DOHH2 (cell line): Measurements from ENCODE around the gene SMAD7.

ENCODE experiments used
- H3F3A ChIP-seq: fragments of 200-600 bp; sonication (generic), shearing (Covaris generic); 2 replicates; pipeline ENCODE4 v1.6.0; 2016; ENCODE audit warnings: antibody characterized with exemption, mild to moderate bottlenecking; ENCODE audit not compliant: control insufficient read depth, insufficient read depth
- H3K27ac ChIP-seq: fragments of 200-600 bp; sonication (generic); 2 replicates; pipeline ENCODE4 v1.5.1; 2014; ENCODE audit warnings: low read depth, mild to moderate bottlenecking, low read length, moderate library complexity
- H3K27me3 ChIP-seq: fragments of 200-600 bp; sonication (generic); 2 replicates; pipeline ENCODE4 v1.6.1; 2014; ENCODE audit warnings: mild to moderate bottlenecking, low read length, mixed read lengths; ENCODE audit not compliant: control insufficient read depth
- H3K36me3 ChIP-seq: fragments of 200-600 bp; sonication (generic); 2 replicates; pipeline ENCODE4 v1.6.1; 2014; ENCODE audit warnings: mild to moderate bottlenecking, low read length, moderate library complexity, mixed read lengths; ENCODE audit not compliant: control insufficient read depth
- H3K4me1 ChIP-seq: fragments of 200-600 bp; sonication (generic); 2 replicates; pipeline ENCODE4 v1.6.1; 2014; ENCODE audit warnings: mild to moderate bottlenecking, low read length, mixed read lengths; ENCODE audit not compliant: control insufficient read depth
- H3K4me2 ChIP-seq: fragments of 200-600 bp; sonication (generic); 2 replicates; pipeline ENCODE4 v1.6.0; 2014; ENCODE audit warnings: mild to moderate bottlenecking, low read length, moderate library complexity
- H3K4me3 ChIP-seq: fragments of 200-600 bp; sonication (generic); 2 replicates; pipeline ENCODE4 v1.5.1; 2014; ENCODE audit warnings: mild to moderate bottlenecking, low read length, mixed read lengths
- H3K79me2 ChIP-seq: fragments of 200-600 bp; sonication (generic); 2 replicates; pipeline ENCODE4 v1.6.1; 2014; ENCODE audit warnings: mild to moderate bottlenecking, low read length, mixed read lengths; ENCODE audit not compliant: control insufficient read depth
- H3K9me2 ChIP-seq: fragments of 200-600 bp; sonication (generic); replicated peaks from 2 replicates; pipeline ENCODE4 v1.6.1; 2014; ENCODE audit warnings: mild to moderate bottlenecking, low read length, mixed read lengths; ENCODE audit not compliant: control insufficient read depth
- H3K9me3 ChIP-seq: fragments of 200-600 bp; sonication (generic); 2 replicates; pipeline ENCODE4 v1.6.1; 2014; ENCODE audit warnings: antibody characterized with exemption, low read length, mixed read lengths; ENCODE audit not compliant: control insufficient read depth, insufficient read depth
- H4K20me1 ChIP-seq: fragments of 200-600 bp; sonication (generic); 2 replicates; pipeline ENCODE4 v1.6.0; 2014; ENCODE audit warnings: low read depth, mild to moderate bottlenecking, antibody characterized with exemption, low read length, moderate library complexity; ENCODE audit not compliant: control insufficient read depth, insufficient read depth
- CTCF ChIP-seq: fragments of 200-600 bp; sonication (generic); IDR thresholded peaks from one replicate; pipeline ENCODE4 v1.5.1; 2014; ENCODE audit warnings: antibody characterized with exemption, mild to moderate bottlenecking, low read depth, low read length; ENCODE audit not compliant: poor library complexity, severe bottlenecking
- EZH2phosphoT487 ChIP-seq: fragments of 200-600 bp; sonication (generic); IDR thresholded peaks from 2 replicates; pipeline ENCODE4 v1.6.1; 2017; ENCODE audit warnings: borderline replicate concordance, mild to moderate bottlenecking, antibody characterized with exemption, low read length, moderate library complexity, mixed read lengths

The SMAD7 gene

GRCh38 chr18:48877941-48878340 is 72.8 kb downstream of the SMAD7 start:
- Histone ChIP-seq H3K79me2 (no peaks in the 10 kb centered on the region), H3K9me2 (no peaks in the 10 kb centered on the region), H3K4me3 (no peak overlapping the region), H3K27me3 (0 out of 2 replicates have a peak, but pooled peaks cover 3% of the 10 kb centered on the region), H3K36me3 (no peaks in the 10 kb centered on the region), H3K4me2 (no peak overlapping the region), H3F3A (no peaks in the 10 kb centered on the region), H3K9me3 (no peaks in the 10 kb centered on the region), H4K20me1 (no peaks in the 10 kb centered on the region), H3K4me1 (no peaks in the 10 kb centered on the region), H3K27ac (no peak overlapping the region)
- TF ChIP-seq EZH2phosphoT487 = no peak
- no peak for TF ChIP-seq CTCF

- Histone ChIP-seq H3K4me2 (no peak overlapping the region), H3K79me2 (no peaks in the 10 kb centered on the region), H3K36me3 (no peaks in the 10 kb centered on the region), H3K27ac (no peak overlapping the region), H3K4me1 (no peaks in the 10 kb centered on the region), H3K9me3 (no peaks in the 10 kb centered on the region), H4K20me1 (no peaks in the 10 kb centered on the region), H3K9me2 (no peaks in the 10 kb centered on the region), H3K4me3 (no peak overlapping the region), H3F3A (no peaks in the 10 kb centered on the region), H3K27me3 (peaks cover 14% of the 10 kb centered on the region; the same call in 1 of the 2 replicates)
- no peak for TF ChIP-seq CTCF
- TF ChIP-seq EZH2phosphoT487 = no peak
Measured at GRCh38 chr18:48876590-48876989, 74.2 kb downstream of the SMAD7 start.

GRCh38 chr18:48875942-48876511 is 74.7 kb downstream of the SMAD7 start:
- H3K36me3 ChIP-seq = no peaks in the 10 kb centered on the region
- H3K4me2 ChIP-seq = no peak overlapping the region
- no peak overlapping the region for H3K27ac ChIP-seq

More at GRCh38 chr18:48875942-48876511, 74.7 kb downstream of the SMAD7 start:
- TF ChIP-seq CTCF (no peak), EZH2phosphoT487 (no peak)
- Histone ChIP-seq H3K9me2 (no peaks in the 10 kb centered on the region), H3K4me1 (no peaks in the 10 kb centered on the region), H3K4me3 (no peak overlapping the region), H3K27me3 (peaks cover 14% of the 10 kb centered on the region; the same call in 1 of the 2 replicates), H3K79me2 (no peaks in the 10 kb centered on the region), H4K20me1 (no peaks in the 10 kb centered on the region), H3K9me3 (no peaks in the 10 kb centered on the region), H3F3A (no peaks in the 10 kb centered on the region)
